OCI-LY3 (cell line): Measurements from ENCODE around the gene UBASH3A.

Experiments
- H2AFZ ChIP-seq: fragments of 200-600, 300-600 bp; shearing (Covaris generic); 2 replicates; pipeline ENCODE4 v1.6.0; 2014; ENCODE audit warnings: antibody characterized with exemption, low read depth, low read length
- H3K27ac ChIP-seq: fragments of 200-600, 300-600 bp; sonication (generic); 2 replicates; pipeline ENCODE4 v1.5.1; 2014; ENCODE audit warnings: mild to moderate bottlenecking, low read length, moderate library complexity, mixed read lengths
- H3K27me3 ChIP-seq: fragments of 200-600, 300-600 bp; sonication (generic); 2 replicates; pipeline ENCODE4 v1.6.1; 2014; ENCODE audit warnings: low read depth, low read length, mixed read lengths
- H3K36me3 ChIP-seq: fragments of 200-600, 300-600 bp; sonication (generic); replicated peaks from 2 replicates; pipeline ENCODE3; 2014; ENCODE audit warnings: low read depth, low read length, mixed read lengths
- H3K4me1 ChIP-seq: fragments of 300-600, 200-600 bp; sonication (generic); 2 replicates; pipeline ENCODE4 v1.6.1; 2014; ENCODE audit warnings: low read length, mixed read lengths
- H3K4me2 ChIP-seq: fragments of 200-600, 300-600 bp; sonication (generic); 2 replicates; pipeline ENCODE4 v1.6.1; 2014; ENCODE audit warnings: low read length, mixed read lengths
- H3K4me3 ChIP-seq: fragments of 300-600, 200-600 bp; sonication (generic); 2 replicates; pipeline ENCODE4 v1.5.1; 2014; ENCODE audit warnings: antibody characterized with exemption, mild to moderate bottlenecking, low read length, moderate library complexity
- H3K79me2 ChIP-seq: fragments of 300-600, 200-600 bp; shearing (Covaris generic); 2 replicates; pipeline ENCODE4 v1.6.1; 2014; ENCODE audit warnings: mild to moderate bottlenecking, low read length, mixed read lengths
- H3K9ac ChIP-seq: fragments of 300-600, 200-600 bp; shearing (Covaris generic); 2 replicates; pipeline ENCODE4 v1.6.0; 2014; ENCODE audit warnings: mild to moderate bottlenecking, low read length, moderate library complexity
- H3K9me3 ChIP-seq: fragments of 200-600, 300-600 bp; shearing (Covaris generic); 2 replicates; pipeline ENCODE4 v1.6.1; 2014; ENCODE audit warnings: low read length, mixed read lengths; ENCODE audit not compliant: insufficient read depth
- H4K20me1 ChIP-seq: fragments of 200-600, 300-600 bp; sonication (generic); 2 replicates; pipeline ENCODE4 v1.6.1; 2016; ENCODE audit warnings: low read length, mixed read lengths; ENCODE audit not compliant: insufficient read depth
- EZH2phosphoT487 ChIP-seq: fragments of 200-600 bp; shearing (Covaris generic); IDR thresholded peaks from 2 replicates; pipeline ENCODE4 v1.6.1; 2018; ENCODE audit warnings: antibody characterized with exemption, mixed run types, low read depth
- TF ChIP-seq, protein P1 (sequence below): fragments of 200-600, 300-600 bp; sonication (generic); IDR thresholded peaks from 2 replicates; pipeline ENCODE4 v1.5.1; 2014; ENCODE audit warnings: antibody characterized with exemption, low read length, low read depth

The UBASH3A gene

DNA sequence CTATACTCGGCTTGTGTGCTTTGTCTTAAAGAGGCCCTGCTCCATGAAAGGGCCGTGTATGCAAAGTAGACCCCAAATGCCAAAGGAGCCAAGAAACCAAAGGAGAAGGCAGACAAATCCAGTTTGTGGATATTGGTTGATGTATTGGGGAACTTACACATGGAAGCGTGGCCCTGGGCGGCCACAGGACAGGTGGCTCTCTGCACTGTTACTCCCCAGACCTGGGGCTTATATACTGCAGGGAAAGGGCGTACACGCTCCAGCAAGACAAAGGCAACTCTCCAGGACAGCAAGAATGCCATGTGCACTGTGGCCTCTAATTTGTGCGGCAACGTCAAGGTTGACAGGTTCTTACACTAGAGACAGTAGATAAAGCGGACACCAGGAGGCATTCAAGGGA is 67.5 kb downstream of the UBASH3A start:
- H3K4me1 ChIP-seq = peaks cover 88% of the 10 kb centered on the region
- no peaks in the 10 kb centered on the region for H3K79me2 ChIP-seq
- no peak overlapping the region for H3K4me3 ChIP-seq
- no peaks in the 10 kb centered on the region for H4K20me1 ChIP-seq
- no peak overlapping the region for H3K9ac ChIP-seq
- no peak overlapping the region for H3K27ac ChIP-seq
- H3K4me2 ChIP-seq = peak overlapping the region; percentile 44; the same call in 1 of the 2 replicates
- H3K27me3 ChIP-seq = no peaks in the 10 kb centered on the region
- no peak overlapping the region for H2AFZ ChIP-seq
- H3K36me3 ChIP-seq = no peaks in the 10 kb centered on the region
- no peak for TF ChIP-seq EZH2phosphoT487
- TF ChIP-seq, protein P1, sequence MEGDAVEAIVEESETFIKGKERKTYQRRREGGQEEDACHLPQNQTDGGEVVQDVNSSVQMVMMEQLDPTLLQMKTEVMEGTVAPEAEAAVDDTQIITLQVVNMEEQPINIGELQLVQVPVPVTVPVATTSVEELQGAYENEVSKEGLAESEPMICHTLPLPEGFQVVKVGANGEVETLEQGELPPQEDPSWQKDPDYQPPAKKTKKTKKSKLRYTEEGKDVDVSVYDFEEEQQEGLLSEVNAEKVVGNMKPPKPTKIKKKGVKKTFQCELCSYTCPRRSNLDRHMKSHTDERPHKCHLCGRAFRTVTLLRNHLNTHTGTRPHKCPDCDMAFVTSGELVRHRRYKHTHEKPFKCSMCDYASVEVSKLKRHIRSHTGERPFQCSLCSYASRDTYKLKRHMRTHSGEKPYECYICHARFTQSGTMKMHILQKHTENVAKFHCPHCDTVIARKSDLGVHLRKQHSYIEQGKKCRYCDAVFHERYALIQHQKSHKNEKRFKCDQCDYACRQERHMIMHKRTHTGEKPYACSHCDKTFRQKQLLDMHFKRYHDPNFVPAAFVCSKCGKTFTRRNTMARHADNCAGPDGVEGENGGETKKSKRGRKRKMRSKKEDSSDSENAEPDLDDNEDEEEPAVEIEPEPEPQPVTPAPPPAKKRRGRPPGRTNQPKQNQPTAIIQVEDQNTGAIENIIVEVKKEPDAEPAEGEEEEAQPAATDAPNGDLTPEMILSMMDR = no peak
- H3K9me3 ChIP-seq = no peaks in the 10 kb centered on the region

DNA sequence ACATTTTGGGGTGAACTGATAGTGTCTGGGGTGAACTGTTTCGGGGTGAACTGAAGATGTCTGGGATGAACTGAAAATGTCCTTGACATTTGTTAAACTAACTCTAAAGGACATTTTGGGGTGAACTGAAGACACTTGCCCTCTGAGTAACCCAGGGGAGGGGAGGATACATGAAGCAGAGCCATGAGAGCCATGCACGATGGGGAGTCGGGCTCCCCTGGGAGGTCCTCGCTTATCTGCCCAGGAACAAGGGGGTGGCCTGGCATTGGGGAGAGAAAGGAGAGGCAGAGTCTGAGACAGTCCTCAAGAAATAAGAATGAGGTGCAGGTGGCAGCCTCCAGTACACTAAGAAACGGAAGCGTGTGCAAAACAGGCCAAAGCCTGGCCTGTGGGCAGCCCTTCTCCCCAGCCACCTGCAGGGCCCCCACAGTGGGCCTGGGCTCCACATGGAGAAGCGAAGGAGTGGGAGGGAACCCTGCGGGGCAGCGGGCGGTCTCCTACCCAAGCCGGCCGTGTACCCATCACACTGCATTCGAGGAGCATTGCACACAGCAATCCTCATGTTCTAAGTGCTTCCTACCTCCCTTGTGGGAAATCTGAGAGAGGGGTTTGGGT is 68.1 kb downstream of the UBASH3A start:
- H3K9ac ChIP-seq = no peak overlapping the region; the same call in 1 of the 2 replicates
- no peak overlapping the region; the same call in 1 of the 2 replicates for H3K27ac ChIP-seq
- no peak overlapping the region; the same call in 1 of the 2 replicates for H2AFZ ChIP-seq
- H3K27me3 ChIP-seq = no peaks in the 10 kb centered on the region
- no peaks in the 10 kb centered on the region for H3K36me3 ChIP-seq
- no peak overlapping the region for H3K4me3 ChIP-seq
- peaks cover 88% of the 10 kb centered on the region for H3K4me1 ChIP-seq
- no peaks in the 10 kb centered on the region for H4K20me1 ChIP-seq
- H3K4me2 ChIP-seq = peak overlapping the region; percentile 44
- no peaks in the 10 kb centered on the region for H3K9me3 ChIP-seq
- no peaks in the 10 kb centered on the region for H3K79me2 ChIP-seq
- no peak for TF ChIP-seq EZH2phosphoT487
- TF ChIP-seq, protein P1 = no peak

DNA sequence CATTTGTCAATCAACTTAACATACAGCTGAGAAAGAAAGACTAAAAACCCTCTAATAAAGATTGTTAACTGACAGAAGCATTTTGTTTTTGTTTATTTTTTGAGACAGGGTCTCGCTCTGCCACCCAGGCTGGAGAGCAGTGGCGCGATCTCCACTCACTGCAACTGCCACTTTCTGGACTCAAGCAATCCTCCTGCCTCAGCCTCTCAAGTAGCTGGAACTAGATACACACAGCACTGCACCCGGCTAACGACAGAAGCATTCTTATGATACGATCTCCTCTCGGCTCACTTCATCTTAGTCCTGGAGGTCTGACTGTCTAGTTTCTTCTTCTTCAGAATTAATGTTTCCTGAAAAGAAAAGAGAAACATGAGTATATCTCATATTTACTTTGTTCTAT is 68.8 kb downstream of the UBASH3A start:
- H3K27ac ChIP-seq = no peak overlapping the region
- H3K4me2 ChIP-seq = no peak overlapping the region; the same call in 1 of the 2 replicates
- TF ChIP-seq EZH2phosphoT487 = no peak
- TF ChIP-seq, protein P1 = no peak
- H4K20me1 ChIP-seq = no peaks in the 10 kb centered on the region
- H3K79me2 ChIP-seq = no peaks in the 10 kb centered on the region
- H3K27me3 ChIP-seq = no peaks in the 10 kb centered on the region
- no peak overlapping the region for H3K4me3 ChIP-seq
- no peak overlapping the region for H3K9ac ChIP-seq
- H3K9me3 ChIP-seq = no peaks in the 10 kb centered on the region
- H2AFZ ChIP-seq = no peak overlapping the region
- H3K36me3 ChIP-seq = no peaks in the 10 kb centered on the region
- peaks cover 88% of the 10 kb centered on the region for H3K4me1 ChIP-seq

DNA sequence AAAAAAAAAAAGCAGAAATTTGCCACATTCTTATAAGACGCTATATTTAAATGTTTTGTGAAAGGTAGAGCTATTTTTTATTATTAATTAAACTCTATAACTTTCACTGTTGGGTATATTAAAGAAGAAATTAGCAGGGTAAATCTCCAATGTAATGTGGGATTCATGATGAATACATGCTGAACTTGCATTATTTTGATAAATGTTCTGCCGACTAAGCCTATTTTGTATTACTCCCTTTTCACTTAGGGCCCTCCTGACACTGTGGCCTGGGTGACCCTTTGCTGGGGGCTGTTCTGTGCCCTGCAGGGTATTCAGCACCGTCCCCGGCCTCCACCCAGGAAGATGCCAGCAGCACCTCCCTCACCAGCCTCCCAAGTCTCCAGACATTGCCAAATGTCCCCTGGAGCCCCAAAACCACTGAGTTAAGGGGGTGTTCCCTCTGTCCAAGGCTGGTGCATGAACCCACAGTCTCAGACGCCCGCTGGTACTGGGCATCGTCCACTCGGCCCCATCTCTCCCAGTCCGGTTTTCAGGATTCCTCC is 69.9 kb downstream of the UBASH3A start:
- Histone ChIP-seq H3K79me2 (no peaks in the 10 kb centered on the region), H3K27ac (no peak overlapping the region), H3K4me3 (no peak overlapping the region), H4K20me1 (no peaks in the 10 kb centered on the region), H3K27me3 (no peaks in the 10 kb centered on the region), H2AFZ (no peak overlapping the region), H3K4me2 (peak overlapping the region; percentile 83), H3K4me1 (peaks cover 88% of the 10 kb centered on the region), H3K9ac (no peak overlapping the region), H3K9me3 (no peaks in the 10 kb centered on the region), H3K36me3 (no peaks in the 10 kb centered on the region)
- TF ChIP-seq, protein P1 = no peak
- TF ChIP-seq EZH2phosphoT487 = no peak
